HAP-1 (cell line): ENCODE data around the gene CYREN.

Source experiments
- DNase-seq, 2 experiments: peaks; one replicate each; pipeline ENCODE4 v3.0.0-alpha.2; 2016 to 2020; ENCODE audit warnings: low spot score in 2 of 2
- H3K27me3 ChIP-seq: fragments of 250-450 bp; sonication (Bioruptor Pico); 2 replicates; pipeline ENCODE4 v1.5.1; 2020; ENCODE audit warnings: low read depth, mild to moderate bottlenecking, moderate library complexity
- H3K36me3 ChIP-seq: fragments of 250-450 bp; sonication (Bioruptor Pico); replicated peaks from 2 replicates; pipeline ENCODE4 v1.5.1; 2020; ENCODE audit warnings: mild to moderate bottlenecking
- H3K4me1 ChIP-seq: fragments of 250-450 bp; sonication (Bioruptor Pico); 2 replicates; pipeline ENCODE4 v1.5.1; 2020; ENCODE audit warnings: mild to moderate bottlenecking
- H3K4me3 ChIP-seq: fragments of 250-450 bp; sonication (Bioruptor Pico); 2 replicates; pipeline ENCODE4 v1.5.1; 2020; ENCODE audit warnings: mild to moderate bottlenecking, moderate library complexity
- H3K9me3 ChIP-seq: fragments of 250-450 bp; sonication (Bioruptor Pico); 2 replicates; pipeline ENCODE4 v1.5.1; 2020; ENCODE audit warnings: mild to moderate bottlenecking, moderate library complexity
- in situ Hi-C: fragments of 300-500 bp; cut with MboI; formaldehyde crosslinking; loops from 3 replicates; pipeline ENCODE4 v1.14.3; 2020; ENCODE audit warnings: low sequenced_read_pairs, inconsistent platforms, mixed read lengths

The CYREN gene

DNA sequence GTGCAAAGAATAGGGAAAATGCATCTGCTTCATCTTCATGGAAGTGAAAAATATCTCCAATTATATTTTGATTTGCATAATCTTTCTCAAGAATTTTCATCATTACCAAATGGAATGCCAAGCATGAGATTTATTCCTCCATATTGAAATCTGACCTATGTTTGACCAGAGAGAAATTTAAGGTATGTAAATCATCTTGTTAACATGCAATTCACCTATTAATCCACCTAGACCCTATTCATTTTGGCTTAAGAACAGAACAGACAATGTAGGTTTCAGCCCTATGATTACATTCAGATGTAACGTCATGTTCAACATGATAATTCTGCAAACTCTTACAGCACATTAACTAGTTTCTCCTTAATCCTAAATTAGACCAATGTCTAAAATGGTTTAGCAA, 53.4 kb downstream of the CYREN start:
- Histone ChIP-seq H3K4me3 (no peak overlapping the region), H3K4me1 (peaks cover 31% of the 10 kb centered on the region), H3K27me3 (no peaks in the 10 kb centered on the region), H3K9me3 (peaks cover 11% of the 10 kb centered on the region), H3K36me3 (no peaks in the 10 kb centered on the region)
- in situ Hi-C loops, result no loop called here
- DNase-seq, result peak in 1 of 2 experiments; percentile 68
